Activated CD4-positive, alpha-beta T cell treated with anti-CD3 and anti-CD28 coated beads, Interleukin-2, Interleukin-4, amounts not matched to agents 100 ng/mL and 50 ng/mL, durations not matched to agents 16 hours and 8 hours (primary cell): ENCODE results near the gene PITPNC1.
A peak's percentile ranks its signal among the peaks of the same experiment; 100 is the strongest.
"Not testable (repeated sequence)": the region's sequence is repeated elsewhere in the genome, so short reads cannot be mapped to it uniquely, and the experiment has no call there.

Source experiments
- DNase-seq: peaks from one replicate; pipeline ENCODE4 v3.0.0-alpha.2; 2020; ENCODE audit warnings: low spot score

Gene PITPNC1

GRCh38 chr17:67376737-67377487 is at the start of gene PITPNC1:
TSS of gene PITPNC1 (plus strand) at chr17:67377281.
- DNase-seq: peak; percentile 88

GRCh38 chr17:67328026-67328425 is 49.1 kb upstream of the PITPNC1 start:
- no peak for DNase-seq

GRCh38 chr17:67331381-67332161 is 45.5 kb upstream of the PITPNC1 start:
- not testable (repeated sequence) for DNase-seq

DNA sequence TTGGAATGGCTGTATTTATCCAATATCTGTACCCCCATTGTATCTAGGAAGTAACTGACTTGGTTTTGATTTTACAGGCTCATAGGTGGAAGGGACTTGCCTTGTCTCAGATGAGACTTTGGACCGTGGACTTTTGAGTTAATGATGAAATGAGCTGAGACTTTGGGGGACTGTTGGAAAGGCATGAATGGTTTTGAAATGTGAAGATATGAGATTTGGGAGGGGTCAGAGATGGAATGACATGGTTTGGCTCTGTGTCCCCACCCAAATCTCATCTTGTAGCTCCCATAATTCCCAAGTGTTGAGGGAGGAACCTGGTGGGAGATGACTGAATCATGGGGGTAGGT is 44.9 kb upstream of the PITPNC1 start:
- not testable (repeated sequence) for DNase-seq

DNA sequence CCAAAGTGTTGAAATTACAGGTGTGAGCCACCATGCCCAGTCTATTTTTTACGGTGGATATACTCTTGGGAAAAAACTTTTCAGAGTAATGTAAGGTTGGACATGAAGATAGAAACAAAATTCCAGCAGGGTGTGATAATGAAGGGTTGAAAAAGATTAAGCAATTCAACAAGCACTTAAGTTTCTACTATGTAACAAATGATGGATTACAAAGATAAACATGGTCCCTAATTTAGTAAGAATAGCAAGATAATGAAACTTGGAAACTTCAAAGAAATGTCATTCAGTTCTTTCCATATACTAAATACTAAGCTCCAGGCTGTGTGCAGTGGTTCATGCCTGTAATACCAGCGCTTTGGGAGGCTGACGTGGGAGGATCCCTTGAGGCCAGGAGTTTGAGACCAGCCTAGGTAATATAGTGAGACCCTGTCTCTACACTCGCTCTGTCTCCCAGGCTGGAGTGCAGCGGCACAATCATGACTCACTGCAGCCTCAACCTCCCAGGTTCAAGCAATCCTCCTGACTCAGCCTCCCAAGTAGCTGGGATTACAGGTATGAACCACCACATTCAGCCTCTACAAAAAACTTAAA is 41.7 kb upstream of the PITPNC1 start:
- DNase-seq: no peak

GRCh38 chr17:67336859-67337258 is 40.2 kb upstream of the PITPNC1 start:
- no peak for DNase-seq

GRCh38 chr17:67338353-67338752 is 38.7 kb upstream of the PITPNC1 start:
- not testable (repeated sequence) for DNase-seq

- no peak for DNase-seq
Observed at GRCh38 chr17:67343237-67343636, 33.8 kb upstream of the PITPNC1 start.

DNA sequence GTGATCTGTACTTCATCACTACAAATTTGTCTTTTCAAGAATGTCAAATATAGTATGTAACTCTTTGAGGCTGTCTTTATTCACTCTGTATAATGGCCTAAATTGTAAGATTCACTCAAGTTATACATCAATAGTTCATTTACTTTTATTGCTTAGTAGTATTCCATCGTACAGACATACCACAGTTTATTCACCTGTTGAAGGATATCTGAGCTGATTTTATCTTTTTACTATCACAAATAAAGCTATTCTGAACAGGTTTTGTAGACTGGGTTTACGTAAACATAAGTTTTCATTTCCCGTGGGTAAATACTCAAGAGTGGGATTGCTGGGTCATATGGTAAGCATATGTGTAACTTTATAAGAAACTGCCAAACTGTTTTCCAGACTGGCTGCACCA is 29.3 kb upstream of the PITPNC1 start:
- no peak for DNase-seq

- no peak for DNase-seq
Observed at GRCh38 chr17:67349420-67349819, 27.7 kb upstream of the PITPNC1 start.

- DNase-seq: no peak
Observed at GRCh38 chr17:67353161-67353560, 23.9 kb upstream of the PITPNC1 start.

DNA sequence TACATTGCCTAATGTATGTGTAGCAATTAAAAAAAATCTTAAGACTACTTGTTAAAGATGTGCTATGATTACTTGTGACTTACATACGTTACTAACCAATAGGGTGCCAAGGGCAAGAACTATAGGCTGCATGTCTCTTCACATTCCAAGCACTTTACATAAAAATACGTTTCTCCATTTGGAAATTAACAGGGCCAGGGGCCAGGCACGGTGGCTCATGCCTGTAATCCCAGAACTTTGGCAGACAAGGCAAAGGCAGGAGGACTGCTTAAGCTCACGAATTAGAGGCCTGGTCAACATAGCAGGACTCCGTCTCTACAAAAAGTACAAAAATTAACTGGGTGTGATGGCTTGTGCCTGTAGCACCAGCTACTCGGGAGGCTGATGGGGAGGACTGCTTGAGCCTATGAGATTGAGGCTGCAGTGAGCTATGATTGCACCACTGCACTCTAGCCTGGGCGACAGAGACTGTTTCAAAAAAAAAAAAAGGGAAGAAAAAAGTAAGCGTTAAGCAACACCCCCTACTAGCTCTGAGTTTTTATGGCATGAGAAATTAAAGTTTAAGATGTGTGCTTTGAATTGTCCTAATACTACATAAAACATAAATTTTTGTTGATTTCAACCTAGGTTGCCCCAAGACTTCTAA is 23.0 kb upstream of the PITPNC1 start:
- DNase-seq: no peak

DNA sequence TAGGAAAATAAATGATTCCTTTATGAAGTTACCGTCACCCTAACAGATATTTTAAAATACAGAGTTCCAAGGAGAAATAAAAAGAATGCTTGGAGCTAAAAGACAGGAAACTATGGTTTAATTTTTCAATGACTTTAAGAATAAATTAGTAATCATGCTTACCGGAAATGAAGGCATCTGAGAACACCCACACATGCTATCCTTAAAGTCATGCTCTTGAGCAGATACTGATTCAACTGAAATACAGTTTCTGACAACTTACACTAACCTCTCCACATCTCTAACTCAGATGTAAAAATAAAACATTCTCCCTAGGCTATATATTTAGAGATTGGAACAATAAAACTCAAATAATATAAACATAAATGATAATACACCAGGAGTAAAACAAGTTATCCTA is 18.5 kb upstream of the PITPNC1 start:
- DNase-seq: no peak

- DNase-seq: peak; percentile 75
Observed at GRCh38 chr17:67359960-67360791, 16.9 kb upstream of the PITPNC1 start.

GRCh38 chr17:67360880-67361279 is 16.2 kb upstream of the PITPNC1 start:
- no peak for DNase-seq

- DNase-seq: peak; percentile 54
Observed at GRCh38 chr17:67362173-67362572, 14.9 kb upstream of the PITPNC1 start.

DNA sequence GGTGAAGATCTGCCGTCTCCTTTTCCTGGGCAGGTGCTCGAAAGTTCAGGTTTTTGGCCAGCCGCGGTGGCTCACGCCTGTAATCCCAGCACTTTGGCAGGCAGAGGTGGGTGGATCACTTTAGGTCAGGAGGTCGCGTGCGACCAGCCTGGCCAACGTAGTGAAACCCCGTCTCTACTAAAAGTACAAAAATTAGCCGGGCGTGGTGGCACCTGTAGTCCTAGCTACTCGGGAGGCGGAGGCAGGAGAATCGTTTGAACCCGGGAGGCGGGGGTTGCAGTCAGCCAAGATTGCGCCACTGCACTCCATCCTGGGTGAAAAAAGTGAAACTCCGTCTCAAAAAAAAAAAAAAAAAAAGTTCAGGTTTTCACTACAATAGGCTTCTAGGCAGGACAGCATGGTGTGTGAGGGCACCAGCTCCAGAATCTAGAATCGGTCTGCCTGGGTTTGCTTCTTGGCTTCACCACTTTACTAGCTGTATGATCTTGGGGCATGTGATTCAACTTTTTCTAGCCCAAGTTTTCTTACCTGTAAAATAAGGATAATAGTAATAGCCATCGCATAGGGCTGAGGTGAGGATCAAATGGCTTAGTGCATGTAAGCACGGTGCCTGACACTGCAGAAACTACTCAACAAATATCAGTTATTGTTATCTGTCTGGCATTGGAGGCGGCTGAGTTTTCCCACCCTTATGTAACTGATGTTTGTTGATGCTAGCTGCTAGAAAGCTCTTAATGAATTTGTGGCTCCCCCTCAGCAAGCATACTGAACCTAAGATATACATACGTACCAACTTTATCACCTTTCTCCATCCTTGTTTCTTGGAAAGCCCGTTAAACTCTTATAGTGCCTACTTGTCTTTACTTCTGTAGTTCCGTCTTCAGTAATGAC is 12.0 kb upstream of the PITPNC1 start:
- DNase-seq: no peak

- peak; percentile 67 for DNase-seq
Observed at GRCh38 chr17:67365738-67366192, 11.3 kb upstream of the PITPNC1 start.

DNA sequence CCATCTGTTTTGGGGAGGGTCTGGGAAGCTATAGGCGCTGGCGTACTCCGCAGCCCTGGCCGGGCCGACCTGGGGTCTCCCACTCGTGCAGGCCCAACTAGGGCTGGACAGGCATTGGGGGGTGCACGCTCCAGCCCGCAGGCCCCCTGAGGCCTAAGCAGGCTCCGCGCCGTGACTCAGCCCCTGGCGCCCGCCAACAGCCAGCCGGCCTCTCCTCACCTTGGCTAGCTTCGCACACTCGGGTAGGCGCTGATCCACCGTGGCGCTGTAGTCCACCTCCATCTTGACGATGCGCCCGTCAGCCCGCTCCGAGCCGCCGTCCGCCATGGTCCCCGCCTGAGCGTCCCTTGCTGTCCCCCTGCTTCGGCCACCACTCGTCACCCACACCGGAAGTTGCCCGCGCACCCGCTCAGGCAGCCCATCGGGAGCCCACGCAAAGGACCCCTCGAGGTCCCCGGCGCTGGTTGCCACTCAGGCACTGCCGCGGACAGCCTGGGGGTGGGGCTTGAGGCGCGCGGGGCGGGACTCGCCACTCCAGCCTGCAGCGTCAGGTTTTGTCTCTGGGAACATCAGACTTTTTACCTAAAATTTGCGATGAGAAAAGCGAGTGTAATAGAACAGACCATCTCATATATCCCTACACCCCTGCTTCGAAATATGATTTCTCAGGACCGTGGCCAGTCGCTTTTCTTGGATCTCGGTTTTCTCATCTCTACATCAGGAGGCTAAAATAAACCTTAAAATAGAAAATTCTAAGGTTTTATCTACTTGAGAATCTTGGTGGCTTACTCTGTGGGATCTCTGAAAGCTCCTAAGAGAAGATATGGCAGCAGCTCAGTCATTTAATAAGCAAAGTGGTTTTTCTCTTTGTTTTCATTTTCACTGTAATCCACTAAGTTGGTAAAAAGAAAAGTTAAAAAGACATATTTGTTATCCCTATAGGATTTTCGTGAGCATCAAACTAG is 10.6 kb upstream of the PITPNC1 start, which contains the start of gene PSMD12:
Gene PSMD12, minus strand, starts transcription at position 385 of the 965 bp plus-strand sequence. Its CDS starts 58 bp downstream, at position 327.
- peak; percentile 95 for DNase-seq
